Uterus (tissue), 4 donors: Measurements from ENCODE around the gene SCFD2. TPM values are rescaled to one million over a fixed set of nuclear protein-coding genes. Genes with fewer than 3 reads are reported as not detected.
A peak's percentile ranks its signal among the peaks of the same experiment; 100 is the strongest.

Experiments used
- DNase-seq, 2 donors: peaks; one replicate each; pipeline ENCODE4 v3.0.0-alpha.2; 2019 to 2020
- H3K27ac ChIP-seq, 2 donors: fragments of 200-600 bp; sonication (generic); 1 replicate in 1 of 2; 2 replicates in 1 of 2; pipeline ENCODE4 v1.5.1; 2016 to 2018
- H3K27me3 ChIP-seq, 2 donors: fragments of 200-600 bp; sonication (generic); one replicate each; pipeline ENCODE4 v1.5.1; 2018 to 2019; ENCODE audit warnings: control low read depth in 1 of 2
- H3K36me3 ChIP-seq, 2 donors: fragments of 200-600 bp; sonication (generic); one replicate each; pipeline ENCODE4 v1.5.1; 2019; ENCODE audit warnings: control low read depth in 1 of 2
- H3K4me1 ChIP-seq, 2 donors: fragments of 200-600 bp; sonication (generic); one replicate each; pipeline ENCODE4 v1.5.1; 2018 to 2019; ENCODE audit warnings: control low read depth in 1 of 2
- H3K4me3 ChIP-seq, 2 donors: fragments of 200-600 bp; sonication (generic); 1 replicate in 1 of 2; 2 replicates in 1 of 2; pipeline ENCODE4 v1.5.1; 2018 to 2019; ENCODE audit warnings: mild to moderate bottlenecking in 1 of 2
- H3K9me3 ChIP-seq, 2 donors: fragments of 200-600 bp; sonication (generic); one replicate each; pipeline ENCODE4 v1.5.1; 2019; ENCODE audit warnings: control low read depth in 1 of 2
- CTCF ChIP-seq, 4 experiments: fragments of 200-600 bp in 2 of 4; fragments of 450-650 bp in 2 of 4; sonication (generic) in 2 of 4; IDR thresholded peaks; one replicate each; pipeline ENCODE4 v1.5.1; 2016 to 2019; ENCODE audit warnings: antibody characterized with exemption in 4 of 4, mild to moderate bottlenecking in 2 of 4, moderate library complexity in 1 of 4
- POLR2A ChIP-seq, 2 donors: fragments of 450-650 bp; IDR thresholded peaks; one replicate each; pipeline ENCODE4 v1.6.1; 2016; ENCODE audit warnings: antibody characterized with exemption in 2 of 2, mild to moderate bottlenecking in 1 of 2, moderate library complexity in 1 of 2
- intact Hi-C: fragments of 100-400 bp; cut with DNase I; formaldehyde crosslinking; loops from one replicate; pipeline ENCODE4 v1.15.1; 2023; ENCODE audit warnings: low total_unique reads
- total RNA-seq, 4 donors: library from RNA; depleted of rRNA in 3 of 4; stranded (reverse); fragments of >200 nt in 3 of 4; gene quantifications; one replicate each; pipeline versions ENCODE4 v1.1.0 to v1.2.4, GENCODE V29; 2014 to 2023
- donor health status: DM: yes; HTN: yes; CAD: no.

SCFD2 gene
- total RNA-seq, 4 donors from 2014 or later: 19.6 to 36.2 (median 24.5) TPM

- H3K36me3 ChIP-seq: no peaks in the 10 kb centered on the region
- peak within 1 kb of the TSS; percentile 61 to 67 for H3K4me3 ChIP-seq
- DNase-seq: peak; percentile 76 to 85
- no peaks in the 10 kb centered on the region for H3K4me1 ChIP-seq
- no peaks in the 10 kb centered on the region for H3K9me3 ChIP-seq
- intact Hi-C loops: loop anchor here (10.0 kb wide), 1 partner anchor 137 kb away; no protein-coding TSS in a partner anchor
- TF ChIP-seq POLR2A (IDR thresholded peaks at IDR 0.05) (peak; percentile 78 to 96), CTCF (IDR thresholded peaks at IDR 0.05) (peak in 3 of 4 experiments; percentile 37 to 64 (median 60))
- no peaks in the 10 kb centered on the region for H3K27me3 ChIP-seq
- peak within 1 kb of the TSS; percentile 40 to 65 for H3K27ac ChIP-seq
Measured at GRCh38 chr4:52861879-52862616, 503.8 kb downstream of the SCFD2 start, which contains the start of gene RASL11B. RASL11B (plus strand) TSS chr4:52862317; CDS start chr4:52862508, 191 bp downstream.

- H3K4me3 ChIP-seq: peak overlapping the region; percentile 61 to 67
- H3K27ac ChIP-seq: peak overlapping the region; percentile 40 to 65
- TF ChIP-seq POLR2A (IDR thresholded peaks at IDR 0.05): no peak
- no peak for TF ChIP-seq CTCF (IDR thresholded peaks at IDR 0.05)
- DNase-seq: no peak
- H3K36me3 ChIP-seq: no peaks in the 10 kb centered on the region
- intact Hi-C loops: loop anchor here (10.0 kb wide), 1 partner anchor 136 kb away; no protein-coding TSS in a partner anchor
- no peaks in the 10 kb centered on the region for H3K4me1 ChIP-seq
- H3K9me3 ChIP-seq: no peaks in the 10 kb centered on the region
- no peaks in the 10 kb centered on the region for H3K27me3 ChIP-seq
Measured at GRCh38 chr4:52861171-52861823, 504.6 kb downstream of the SCFD2 start.

- Histone ChIP-seq H3K4me3 (no peak overlapping the region), H3K9me3 (no peaks in the 10 kb centered on the region), H3K27me3 (no peaks in the 10 kb centered on the region), H3K27ac (no peak overlapping the region), H3K36me3 (no peaks in the 10 kb centered on the region), H3K4me1 (no peaks in the 10 kb centered on the region)
- DNase-seq: no peak
- intact Hi-C loops: loop anchor here (10.0 kb wide), 1 partner anchor 136 kb away; no protein-coding TSS in a partner anchor
- no peak for TF ChIP-seq POLR2A (IDR thresholded peaks at IDR 0.05)
- no peak for TF ChIP-seq CTCF (IDR thresholded peaks at IDR 0.05)
Measured at GRCh38 chr4:52860361-52860760, 505.5 kb downstream of the SCFD2 start.

GRCh38 chr4:52856801-52857200 lies 509.1 kb downstream of the SCFD2 start:
- intact Hi-C loops: no loop called here
- TF ChIP-seq POLR2A (IDR thresholded peaks at IDR 0.05): no peak
- TF ChIP-seq CTCF (IDR thresholded peaks at IDR 0.05): no peak
- Histone ChIP-seq H3K27ac (no peak overlapping the region), H3K4me3 (no peak overlapping the region), H3K9me3 (no peaks in the 10 kb centered on the region), H3K27me3 (no peaks in the 10 kb centered on the region), H3K36me3 (no peaks in the 10 kb centered on the region), H3K4me1 (no peaks in the 10 kb centered on the region)
- no peak for DNase-seq

- no peak for DNase-seq
- intact Hi-C loops: no loop called here
- H3K4me1 ChIP-seq: no peaks in the 10 kb centered on the region
- H3K36me3 ChIP-seq: no peaks in the 10 kb centered on the region
- no peak for TF ChIP-seq CTCF (IDR thresholded peaks at IDR 0.05)
- TF ChIP-seq POLR2A (IDR thresholded peaks at IDR 0.05): no peak
- peak overlapping the region; percentile 45 to 56 for H3K27ac ChIP-seq
- no peaks in the 10 kb centered on the region for H3K27me3 ChIP-seq
- H3K4me3 ChIP-seq: no peak overlapping the region
- no peaks in the 10 kb centered on the region for H3K9me3 ChIP-seq
Measured at GRCh38 chr4:52853351-52853750, 512.5 kb downstream of the SCFD2 start.
